B cell (primary cell): ENCODE measurements around the gene SKIDA1. TPM values are rescaled to one million over a fixed set of nuclear protein-coding genes. Genes with fewer than 3 reads are reported as not detected.

Experiments used
- ATAC-seq: fragments of 200-7000 bp; cut with Tn5 transposase; one replicate; pipeline ENCODE4 v1.10.0; 2021; ENCODE audit warnings: low read depth, mild to moderate bottlenecking, moderate number of reproducible peaks, moderate library complexity
- CTCF ChIA-PET: fragments of 350-600 bp; sonication (Branson Sonifier 250); formaldehyde crosslinking; loops from one replicate; lab custom pipeline; 2021; ENCODE audit warnings: antibody characterized with exemption, inconsistent platforms; lab: Charles Lee
- POLR2A ChIA-PET: fragments of 350-600 bp; sonication (Branson Sonifier 250); formaldehyde crosslinking; loops from one replicate; lab custom pipeline; 2021; ENCODE audit warnings: antibody characterized with exemption; lab: Charles Lee
- DNase-seq: peaks from one replicate; pipeline ENCODE4 v3.0.0; 2013
- H2AFZ ChIP-seq: 2 replicates; pipeline ENCODE4 v1.6.1; 2012; ENCODE audit warnings: mild to moderate bottlenecking, low read depth, low read length; ENCODE audit not compliant: insufficient read depth, poor library complexity, severe bottlenecking
- H3K27ac ChIP-seq, 2 donors: 1 replicate in 1 of 2; 2 replicates in 1 of 2; pipeline ENCODE4 v1.5.1; 2012 to 2013; ENCODE audit warnings: low read length in 2 of 2, mild to moderate bottlenecking in 2 of 2, moderate library complexity in 1 of 2
- H3K27me3 ChIP-seq, 4 experiments: fragments of 200-600 bp in 1 of 4; sonication (generic) in 1 of 4; replicated peaks in 1 of 4; 1 replicate in 2 of 4; 2 replicates in 2 of 4; pipeline versions ENCODE4 v1.6.1 to v1.7.0; 2013 to 2016; ENCODE audit warnings: low read length in 3 of 4, mild to moderate bottlenecking in 2 of 4, mixed read lengths in 1 of 4, moderate library complexity in 1 of 4; ENCODE audit not compliant: insufficient read depth in 4 of 4, control insufficient read depth in 3 of 4; ENCODE audit errors: control extremely low read depth in 1 of 4
- H3K36me3 ChIP-seq, 2 experiments: replicated peaks in 1 of 2; 1 replicate in 1 of 2; 2 replicates in 1 of 2; pipeline versions ENCODE4 v1.6.1 to v1.7.1; 2013; ENCODE audit warnings: low read length in 1 of 2; ENCODE audit not compliant: insufficient read depth in 2 of 2, control insufficient read depth in 1 of 2; ENCODE audit errors: control extremely low read depth in 1 of 2, extremely low read depth in 1 of 2
- H3K4me1 ChIP-seq, 2 donors: fragments of 200-600 bp in 1 of 2; sonication (generic) in 1 of 2; 1 replicate in 1 of 2; 2 replicates in 1 of 2; pipeline versions ENCODE4 v1.5.1 to v1.6.1; 2013 to 2017; ENCODE audit warnings: low read length in 2 of 2; ENCODE audit not compliant: control insufficient read depth in 2 of 2, insufficient read depth in 2 of 2
- H3K4me2 ChIP-seq: replicated peaks from 2 replicates; pipeline ENCODE3; 2012; ENCODE audit warnings: mild to moderate bottlenecking, low read depth, low read length; ENCODE audit not compliant: poor library complexity, severe bottlenecking
- H3K4me3 ChIP-seq, 5 experiments: fragments of 200-600 bp in 1 of 5; sonication (generic) in 1 of 5; 1 replicate in 3 of 5; 2 replicates in 2 of 5; pipeline versions ENCODE4 v1.5.1 to v1.7.0; 2011 to 2016; ENCODE audit warnings: low read length in 4 of 5, mild to moderate bottlenecking in 4 of 5, low read depth in 2 of 5, control low read depth in 1 of 5, moderate library complexity in 1 of 5; ENCODE audit not compliant: insufficient read depth in 1 of 5; ENCODE audit errors: control extremely low read depth in 1 of 5, extremely low read depth in 1 of 5
- H3K79me2 ChIP-seq: fragments of 200-600 bp; sonication (generic); one replicate; pipeline ENCODE4 v1.6.0; 2016; ENCODE audit warnings: low read length; ENCODE audit not compliant: control insufficient read depth, insufficient read depth
- H3K9ac ChIP-seq: fragments of 200-600 bp; sonication (generic); 2 replicates; pipeline ENCODE4 v1.6.1; 2017; ENCODE audit warnings: mild to moderate bottlenecking, low read length, moderate library complexity
- H3K9me3 ChIP-seq, 3 donors: one replicate each; pipeline versions ENCODE4 v1.6.1 to v1.7.1; 2013; ENCODE audit warnings: low read length in 2 of 3; ENCODE audit not compliant: control insufficient read depth in 2 of 3, insufficient read depth in 1 of 3; ENCODE audit errors: control extremely low read depth in 1 of 3
- H4K20me1 ChIP-seq: 2 replicates; pipeline ENCODE4 v1.6.0; 2012; ENCODE audit warnings: mild to moderate bottlenecking, low read length; ENCODE audit not compliant: insufficient read depth, control insufficient read depth, poor library complexity, severe bottlenecking
- H3K27ac Mint-ChIP-seq: one replicate; pipeline ENCODE4 v1.8.0; 2021; ENCODE audit warnings: mixed read lengths
- H3K27me3 Mint-ChIP-seq: one replicate; pipeline ENCODE4 v1.8.0; 2021; ENCODE audit warnings: mixed read lengths
- H3K4me1 Mint-ChIP-seq: one replicate; pipeline ENCODE4 v1.8.0; 2021; ENCODE audit warnings: mixed read lengths
- H3K4me3 Mint-ChIP-seq: one replicate; pipeline ENCODE4 v1.8.0; 2021; ENCODE audit warnings: mixed read lengths
- H3K9me3 Mint-ChIP-seq: one replicate; pipeline ENCODE4 v1.8.0; 2022; ENCODE audit warnings: mixed read lengths; ENCODE audit not compliant: insufficient read depth
- CTCF ChIP-seq: fragments of 200-600 bp; IDR thresholded peaks from one replicate; pipeline ENCODE4 v1.8.0; 2022; ENCODE audit warnings: antibody characterized with exemption, mild to moderate bottlenecking
- EZH2 ChIP-seq: IDR thresholded peaks from 2 replicates; pipeline ENCODE4 v1.6.1; 2012; ENCODE audit warnings: borderline replicate concordance, low read depth, mild to moderate bottlenecking, moderate library complexity, low read length; ENCODE audit not compliant: insufficient read depth, poor library complexity, severe bottlenecking
- WGBS: methylation state at CpG from one replicate; pipeline ENCODE4 v1.1.5; 2013; ENCODE audit warnings: missing lambda C conversion rate; ENCODE audit not compliant: insufficient coverage; 5-methylcytosine and 5-hydroxymethylcytosine counted together
- intact Hi-C: fragments of 100-400 bp; cut with micrococcal nuclease; formaldehyde crosslinking; loops from one replicate; pipeline ENCODE4 v1.10.0; 2022
- polyA plus RNA-seq: library from polyadenylated mRNA; depleted of rRNA; stranded (reverse); fragments of >200 nt; gene quantifications from 2 replicates; pipeline ENCODE4 v1.2.3, GENCODE V29; 2012
- total RNA-seq, 2 donors: library from RNA; stranded (reverse); fragments of 120-200 nt in 1 of 2; gene quantifications; 1 replicate in 1 of 2; 2 replicates in 1 of 2; pipeline versions ENCODE4 v1.2.3 to v1.2.4, GENCODE V29; 2013 to 2022

Gene SKIDA1
- total and polyA plus RNA-seq, 2 donors (not counting 1 experiment from before 2014, with no cell fraction given): 0.06 to 0.10 TPM

- H3K4me3 Mint-ChIP-seq: no peak overlapping the region
- Histone ChIP-seq H4K20me1 (peaks cover 12% of the 10 kb centered on the region), H3K9me3 (peaks cover 0 to 9% (median 0%) of the 10 kb centered on the region in 3 donors), H3K36me3 (no peaks in the 10 kb centered on the region), H3K79me2 (no peaks in the 10 kb centered on the region), H3K4me3 (no peak overlapping the region), H3K27ac (no peak overlapping the region), H3K4me2 (no peak overlapping the region), H3K27me3 (peaks cover 0 to 87% (median 77%) of the 10 kb centered on the region in 4 experiments), H3K9ac (no peak overlapping the region), H3K4me1 (peaks cover 41 to 45% of the 10 kb centered on the region in 2 donors), H2AFZ (no peak overlapping the region)
- no peak for ATAC-seq
- no peaks in the 10 kb centered on the region for H3K9me3 Mint-ChIP-seq
- intact Hi-C loops: no loop called here
- TF ChIP-seq EZH2 (no peak), CTCF (no peak)
- no peak for DNase-seq
- 78% methylated on average over 1 of the region's 10 CpGs for WGBS
- CTCF ChIA-PET: interaction anchor here (0.7 to 1.4 kb wide), 2 partner anchors 19 to 142 kb away, joined by 3 to 7 read pairs; no protein-coding TSS in a partner anchor
- POLR2A ChIA-PET: interaction anchor here (0.7 to 0.8 kb wide), 2 partner anchors 17 to 1486 kb away, joined by 5 to 10 read pairs; no protein-coding TSS in a partner anchor
- H3K27ac Mint-ChIP-seq: no peak overlapping the region
- H3K27me3 Mint-ChIP-seq: peaks cover 76% of the 10 kb centered on the region
- peaks cover 31% of the 10 kb centered on the region for H3K4me1 Mint-ChIP-seq
Observed at GRCh38 chr10:21514818-21515351, 10.6 kb downstream of the SKIDA1 start.

- H4K20me1 ChIP-seq: peaks cover 12% of the 10 kb centered on the region
- no peak overlapping the region for H3K9ac ChIP-seq
- intact Hi-C loops: no loop called here
- H3K36me3 ChIP-seq: no peaks in the 10 kb centered on the region
- no peak overlapping the region for H3K27ac ChIP-seq
- H3K4me3 ChIP-seq: no peak overlapping the region
- no peak overlapping the region for H3K4me2 ChIP-seq
- no peak overlapping the region for H2AFZ ChIP-seq
- DNase-seq (no peak), ATAC-seq (no peak)
- H3K4me3 Mint-ChIP-seq: no peak overlapping the region
- H3K9me3 ChIP-seq: peaks cover 0 to 15% (median 0%) of the 10 kb centered on the region in 3 donors
- TF ChIP-seq CTCF (no peak), EZH2 (no peak)
- WGBS: no CpG with 5 or more reads among the region's 6 CpGs
- H3K9me3 Mint-ChIP-seq: no peaks in the 10 kb centered on the region
- H3K27me3 Mint-ChIP-seq: peaks cover 74% of the 10 kb centered on the region
- H3K27me3 ChIP-seq: peaks cover 0 to 81% (median 73%) of the 10 kb centered on the region in 4 experiments
- H3K27ac Mint-ChIP-seq: no peak overlapping the region
- ChIA-PET CTCF (interaction anchor here (0.6 to 1.4 kb wide), 2 partner anchors 16 to 18 kb away, joined by 3 to 7 read pairs; no protein-coding TSS in a partner anchor), POLR2A (interaction anchor here (0.7 to 0.8 kb wide), 2 partner anchors 16 to 1486 kb away, joined by 5 to 10 read pairs; no protein-coding TSS in a partner anchor)
- peaks cover 35 to 39% of the 10 kb centered on the region in 2 donors for H3K4me1 ChIP-seq
- H3K4me1 Mint-ChIP-seq: peaks cover 25% of the 10 kb centered on the region
- no peaks in the 10 kb centered on the region for H3K79me2 ChIP-seq
Observed at GRCh38 chr10:21514129-21514817, 11.2 kb downstream of the SKIDA1 start.
